Midbrain (tissue), 1 donor: Measurements from ENCODE around the gene SLPI.

Source experiments
- DNase-seq: peaks from one replicate; lab custom pipeline; 2025; lab: John Stamatoyannopoulos, UW

The SLPI gene

GRCh38 chr20:45212836-45213235 lies 41.5 kb downstream of the SLPI start:
- no peak for DNase-seq

- DNase-seq = no peak
Measured at GRCh38 chr20:45211569-45212474, 42.5 kb downstream of the SLPI start.

DNA sequence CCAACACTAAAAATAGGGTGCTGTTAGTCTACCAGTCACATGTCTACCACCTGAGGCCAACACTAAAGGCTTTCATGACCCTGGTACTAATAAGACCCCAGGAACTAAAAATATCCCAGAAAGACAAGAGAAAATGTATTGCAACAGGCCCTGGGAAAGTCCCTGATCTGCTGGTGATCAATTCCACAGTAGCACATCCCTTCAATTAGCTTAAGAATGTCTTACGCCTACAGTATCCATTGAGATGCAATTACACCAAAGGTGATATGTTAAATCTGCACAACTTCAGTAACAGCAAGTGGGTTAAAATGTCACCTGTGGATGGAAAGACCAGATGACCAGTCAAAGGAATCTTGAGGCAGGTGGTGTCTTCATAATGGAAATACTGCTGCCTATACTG lies 44.4 kb downstream of the SLPI start:
- DNase-seq = no peak

DNA sequence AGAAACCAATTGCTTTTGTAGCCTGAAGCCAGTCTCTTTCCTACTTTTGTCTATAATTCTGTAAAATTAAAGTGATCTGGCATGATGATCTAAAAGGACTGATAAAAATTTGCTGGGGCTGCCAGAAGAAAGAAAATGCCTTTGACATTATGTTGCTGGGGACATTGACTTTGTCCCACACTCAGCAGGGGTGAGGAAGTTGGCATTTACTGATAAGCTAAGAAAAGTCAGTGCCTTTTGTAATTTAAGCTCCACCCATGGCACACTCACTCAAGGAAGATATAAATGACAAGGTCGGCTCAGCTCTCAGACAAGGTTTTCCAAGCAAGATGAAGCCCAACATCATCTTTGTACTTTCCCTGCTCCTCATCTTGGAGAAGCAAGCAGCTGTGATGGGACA lies 47.6 kb downstream of the SLPI start, which contains the start of gene SEMG1:
TSS of gene SEMG1 (plus strand) at position 309 of the 400 bp plus-strand sequence. CDS start at position 330, 21 bp downstream.
- DNase-seq = no peak
